Upper lobe of left lung (tissue), 6 donors: ENCODE measurements around the gene LRRC56. TPM values are rescaled to one million over a fixed set of nuclear protein-coding genes. Genes with fewer than 3 reads are reported as not detected.

ENCODE experiments used
- ATAC-seq, 2 donors: fragments of 200-7000 bp; cut with Tn5 transposase; one replicate each; pipeline ENCODE4 v1.9.1; 2022; ENCODE audit warnings: mild to moderate bottlenecking in 2 of 2, moderate library complexity in 2 of 2; ENCODE audit not compliant: low FRiP score in 2 of 2
- DNase-seq, 2 donors: peaks; one replicate each; pipeline ENCODE4 v3.0.0-alpha.2; 2019 to 2020
- H3K27ac ChIP-seq, 4 donors: fragments of 200-600 bp; sonication (generic); one replicate each; pipeline ENCODE4 v1.5.1; 2016 to 2019
- H3K27me3 ChIP-seq, 4 donors: fragments of 200-600 bp; sonication (generic); one replicate each; pipeline ENCODE4 v1.5.1; 2017 to 2019
- H3K36me3 ChIP-seq, 4 donors: fragments of 200-600 bp; sonication (generic); one replicate each; pipeline ENCODE4 v1.5.1; 2016 to 2019
- H3K4me1 ChIP-seq, 4 donors: fragments of 200-600 bp; sonication (generic); one replicate each; pipeline ENCODE4 v1.5.1; 2018 to 2019
- H3K4me3 ChIP-seq, 4 donors: fragments of 200-600 bp; sonication (generic); one replicate each; pipeline ENCODE4 v1.5.1; 2017 to 2019; ENCODE audit warnings: mild to moderate bottlenecking in 2 of 4, moderate library complexity in 1 of 4
- H3K9me3 ChIP-seq, 4 donors: fragments of 200-600 bp; sonication (generic); one replicate each; pipeline ENCODE4 v1.5.1; 2018 to 2019
- EP300 ChIP-seq, 4 donors: sonication (generic); formaldehyde crosslinking; IDR thresholded peaks; one replicate each; pipeline ENCODE4 v1.5.1; 2017; ENCODE audit warnings: antibody characterized with exemption in 4 of 4, control low read depth in 2 of 4
- POLR2A ChIP-seq, 4 donors: fragments of 450-650 bp; IDR thresholded peaks; one replicate each; pipeline ENCODE4 v1.5.1; 2016 to 2017; ENCODE audit warnings: antibody characterized with exemption in 4 of 4, mild to moderate bottlenecking in 2 of 4
- POLR2AphosphoS5 ChIP-seq, 2 donors: sonication (generic); formaldehyde crosslinking; IDR thresholded peaks; one replicate each; pipeline ENCODE4 v1.5.1; 2017; ENCODE audit warnings: antibody characterized with exemption in 2 of 2
- WGBS, 2 donors: methylation state at CpG; one replicate each; pipeline ENCODE4 v1.1.5; 2017 to 2018; 5-methylcytosine and 5-hydroxymethylcytosine counted together
- total RNA-seq, 6 donors: library from RNA; depleted of rRNA in 4 of 6; stranded (reverse); fragments of >200 nt in 4 of 6; gene quantifications; one replicate each; pipeline versions ENCODE4 v1.1.0 to v1.2.1, GENCODE V29; 2016 to 2021
- TF ChIP-seq, protein P1 (sequence below), 6 experiments: fragments of 450-650 bp in 4 of 6; fragments of 200-600 bp in 2 of 6; sonication (generic) in 2 of 6; IDR thresholded peaks; one replicate each; pipeline ENCODE4 v1.5.1; 2016 to 2019; ENCODE audit warnings: antibody characterized with exemption in 6 of 6
- donor health status: DM: no; HTN: no; CAD: no; lungs with moderate emphysema.
- donor health status: DM: no; HTN: yes; CAD: no; lungs with severe emphysema.

The LRRC56 gene
- total RNA-seq, 6 donors from 2014 or later, result 3.5 to 11.5 (median 5.8) TPM

DNA sequence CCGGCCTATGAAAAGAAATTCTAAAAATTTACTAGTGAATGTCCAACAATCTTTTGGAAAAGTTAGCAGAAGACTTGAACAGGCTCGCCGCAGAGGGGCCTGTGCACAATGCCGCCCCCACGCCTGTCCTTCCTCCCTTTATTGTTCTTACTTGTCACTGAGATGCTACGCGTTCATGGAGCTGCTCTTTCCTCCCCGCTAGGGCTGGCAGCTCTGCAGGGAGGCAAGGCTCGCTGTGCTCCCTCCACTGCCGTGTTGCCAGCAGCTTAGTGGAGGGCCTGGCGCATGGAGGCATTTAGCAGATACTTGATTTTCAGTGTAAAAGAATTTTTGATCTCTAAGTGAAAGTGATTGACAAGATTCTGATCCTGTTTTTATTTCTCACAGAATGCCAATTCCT is 53.7 kb downstream of the LRRC56 start:
- 76 to 82% methylated on average over 11 of the region's 11 CpGs for WGBS, 2 donors
- H3K36me3 ChIP-seq, result peaks cover 17 to 94% (median 82%) of the 10 kb centered on the region in 4 donors
- TF ChIP-seq POLR2AphosphoS5 (IDR thresholded peaks at IDR 0.05) (no peak), EP300 (IDR thresholded peaks at IDR 0.05) (no peak)
- ATAC-seq, result no peak
- H3K27ac ChIP-seq, result no peak overlapping the region
- H3K4me1 ChIP-seq, result peaks cover 0 to 11% (median 4%) of the 10 kb centered on the region in 4 donors
- H3K27me3 ChIP-seq, result no peaks in the 10 kb centered on the region
- DNase-seq, result no peak
- H3K4me3 ChIP-seq, result no peak overlapping the region
- H3K9me3 ChIP-seq, result no peaks in the 10 kb centered on the region

DNA sequence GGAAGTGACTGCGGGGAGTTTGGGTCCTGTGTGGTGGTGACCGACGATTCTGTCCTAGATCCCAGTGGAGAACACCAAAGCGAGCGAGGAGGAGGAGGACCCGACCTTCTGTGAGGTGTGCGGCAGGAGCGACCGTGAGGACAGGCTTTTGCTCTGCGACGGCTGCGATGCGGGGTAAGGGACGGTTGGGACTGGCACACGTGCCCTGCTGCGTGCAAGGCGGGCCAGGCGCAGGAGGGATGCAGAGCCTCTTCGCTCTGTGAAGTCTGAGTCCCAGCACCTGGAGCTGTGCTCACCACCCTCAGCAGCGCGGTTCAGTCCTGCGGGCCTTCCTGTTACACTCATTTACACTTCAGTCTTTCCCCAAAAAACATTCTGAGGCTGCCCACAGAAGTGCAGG is 55.2 kb downstream of the LRRC56 start:
- no peaks in the 10 kb centered on the region for H3K9me3 ChIP-seq
- H3K27ac ChIP-seq, result no peak overlapping the region
- ATAC-seq, result no peak
- H3K4me3 ChIP-seq, result no peak overlapping the region
- DNase-seq, result peak in 1 of 2 donors; percentile 77
- TF ChIP-seq POLR2A (IDR thresholded peaks at IDR 0.05) (no peak), POLR2AphosphoS5 (IDR thresholded peaks at IDR 0.05) (no peak), EP300 (IDR thresholded peaks at IDR 0.05) (no peak)
- TF ChIP-seq, protein P1, sequence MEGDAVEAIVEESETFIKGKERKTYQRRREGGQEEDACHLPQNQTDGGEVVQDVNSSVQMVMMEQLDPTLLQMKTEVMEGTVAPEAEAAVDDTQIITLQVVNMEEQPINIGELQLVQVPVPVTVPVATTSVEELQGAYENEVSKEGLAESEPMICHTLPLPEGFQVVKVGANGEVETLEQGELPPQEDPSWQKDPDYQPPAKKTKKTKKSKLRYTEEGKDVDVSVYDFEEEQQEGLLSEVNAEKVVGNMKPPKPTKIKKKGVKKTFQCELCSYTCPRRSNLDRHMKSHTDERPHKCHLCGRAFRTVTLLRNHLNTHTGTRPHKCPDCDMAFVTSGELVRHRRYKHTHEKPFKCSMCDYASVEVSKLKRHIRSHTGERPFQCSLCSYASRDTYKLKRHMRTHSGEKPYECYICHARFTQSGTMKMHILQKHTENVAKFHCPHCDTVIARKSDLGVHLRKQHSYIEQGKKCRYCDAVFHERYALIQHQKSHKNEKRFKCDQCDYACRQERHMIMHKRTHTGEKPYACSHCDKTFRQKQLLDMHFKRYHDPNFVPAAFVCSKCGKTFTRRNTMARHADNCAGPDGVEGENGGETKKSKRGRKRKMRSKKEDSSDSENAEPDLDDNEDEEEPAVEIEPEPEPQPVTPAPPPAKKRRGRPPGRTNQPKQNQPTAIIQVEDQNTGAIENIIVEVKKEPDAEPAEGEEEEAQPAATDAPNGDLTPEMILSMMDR (IDR thresholded peaks at IDR 0.05), result no peak
- H3K27me3 ChIP-seq, result no peaks in the 10 kb centered on the region
- WGBS, 2 donors, result 97 to 98% methylated on average over 22 of the region's 22 CpGs
- peaks cover 0 to 8% (median under 1%) of the 10 kb centered on the region in 4 donors for H3K4me1 ChIP-seq
- peaks cover 21 to 94% (median 84%) of the 10 kb centered on the region in 4 donors for H3K36me3 ChIP-seq

DNA sequence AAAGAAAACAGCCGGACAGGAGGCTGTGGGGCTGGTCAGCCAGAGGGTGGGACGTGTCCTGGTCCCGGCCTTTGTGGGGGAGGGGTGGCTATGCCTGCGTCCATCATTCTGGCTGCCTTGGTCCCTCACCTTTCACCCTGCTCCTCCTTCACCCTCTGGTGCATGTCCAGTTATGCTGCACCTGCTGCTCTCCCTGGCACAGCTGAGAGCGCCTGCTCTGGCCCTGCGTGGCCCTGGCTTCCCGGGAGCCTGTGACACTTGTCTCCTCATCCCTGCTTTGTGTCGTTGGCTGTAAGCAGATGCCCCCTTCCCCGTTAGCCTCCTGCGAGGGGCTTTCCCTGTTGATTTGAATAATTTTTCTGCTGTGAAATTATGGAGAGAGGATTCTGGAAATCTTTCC is 55.6 kb downstream of the LRRC56 start:
- Histone ChIP-seq H3K9me3 (no peaks in the 10 kb centered on the region), H3K4me3 (no peak overlapping the region), H3K27ac (no peak overlapping the region), H3K36me3 (peaks cover 23 to 94% (median 86%) of the 10 kb centered on the region in 4 donors), H3K27me3 (no peaks in the 10 kb centered on the region), H3K4me1 (peaks cover 0 to 4% (median 0%) of the 10 kb centered on the region in 4 donors)
- TF ChIP-seq POLR2A (IDR thresholded peaks at IDR 0.05) (no peak), EP300 (IDR thresholded peaks at IDR 0.05) (no peak)
- DNase-seq (peak in 1 of 2 donors; percentile 56), ATAC-seq (no peak)
- WGBS, 2 donors, result 89 to 93% methylated on average over 10 of the region's 10 CpGs

DNA sequence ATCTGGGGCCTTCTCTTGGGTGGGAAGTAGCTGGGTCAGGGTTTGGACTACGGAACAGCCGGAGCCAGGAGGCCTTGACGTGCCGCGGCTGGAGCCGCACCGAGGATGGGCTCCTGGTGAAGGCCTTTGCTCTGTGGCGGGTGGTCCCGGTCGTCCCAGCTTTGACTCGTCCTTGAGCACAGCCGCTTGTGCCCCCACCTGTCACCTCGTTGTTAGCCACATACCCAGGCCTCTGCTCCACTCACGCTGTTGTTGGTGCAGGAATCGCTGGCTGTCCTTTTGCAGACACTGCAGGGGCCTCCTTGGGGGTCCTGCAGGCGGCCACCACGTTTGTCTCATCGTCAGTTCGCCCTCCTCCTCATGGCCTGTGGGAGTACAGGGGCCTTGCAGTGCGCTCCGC is 56.0 kb downstream of the LRRC56 start:
- ATAC-seq, result no peak

DNA sequence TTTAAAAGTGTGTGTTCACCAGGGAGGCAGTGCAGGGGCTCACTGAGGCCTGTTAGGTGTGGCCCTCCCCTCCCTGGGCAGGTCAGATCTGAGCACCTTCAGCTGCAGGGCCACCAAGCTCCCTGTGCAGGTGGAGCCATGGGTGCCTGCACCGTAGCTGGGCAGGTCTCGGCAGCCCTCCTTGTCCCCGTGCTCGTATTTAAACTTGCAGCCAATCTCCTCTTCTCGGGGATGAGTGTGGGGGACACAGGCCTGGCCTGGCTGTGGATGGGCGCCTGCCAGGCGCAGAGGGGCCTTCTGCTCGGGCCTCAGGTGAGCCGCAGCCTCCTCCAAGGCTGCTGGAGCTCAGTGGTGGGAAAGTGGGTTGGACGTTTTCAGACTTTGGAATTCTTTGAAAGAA is 58.1 kb downstream of the LRRC56 start:
- ATAC-seq, result no peak
- TF ChIP-seq POLR2AphosphoS5 (IDR thresholded peaks at IDR 0.05) (no peak), EP300 (IDR thresholded peaks at IDR 0.05) (no peak), POLR2A (IDR thresholded peaks at IDR 0.05) (no peak)
- TF ChIP-seq, protein P1 (IDR thresholded peaks at IDR 0.05), result no peak
- Histone ChIP-seq H3K27ac (no peak overlapping the region), H3K36me3 (peaks cover 27 to 95% (median 91%) of the 10 kb centered on the region in 4 donors), H3K9me3 (no peaks in the 10 kb centered on the region), H3K4me1 (no peaks in the 10 kb centered on the region), H3K4me3 (no peak overlapping the region), H3K27me3 (no peaks in the 10 kb centered on the region)
- peak in 1 of 2 donors; percentile 52 for DNase-seq
- WGBS, 2 donors, result 94% methylated on average over 5 to 6 of the region's 10 CpGs

More for the DNA sequence above, 56.0 kb downstream of the LRRC56 start:
- Histone ChIP-seq H3K4me1 (no peaks in the 10 kb centered on the region), H3K36me3 (peaks cover 23 to 94% (median 86%) of the 10 kb centered on the region in 4 donors), H3K9me3 (no peaks in the 10 kb centered on the region), H3K27me3 (no peaks in the 10 kb centered on the region), H3K27ac (no peak overlapping the region), H3K4me3 (no peak overlapping the region)
- peak in 1 of 2 donors; percentile 63 for DNase-seq
- TF ChIP-seq EP300 (IDR thresholded peaks at IDR 0.05) (no peak), POLR2AphosphoS5 (IDR thresholded peaks at IDR 0.05) (no peak), POLR2A (IDR thresholded peaks at IDR 0.05) (no peak)
- TF ChIP-seq, protein P1 (IDR thresholded peaks at IDR 0.05), result no peak
- 90 to 95% methylated on average over 18 to 21 of the region's 21 CpGs for whole genome bisulfite sequencing, 2 donors

DNA sequence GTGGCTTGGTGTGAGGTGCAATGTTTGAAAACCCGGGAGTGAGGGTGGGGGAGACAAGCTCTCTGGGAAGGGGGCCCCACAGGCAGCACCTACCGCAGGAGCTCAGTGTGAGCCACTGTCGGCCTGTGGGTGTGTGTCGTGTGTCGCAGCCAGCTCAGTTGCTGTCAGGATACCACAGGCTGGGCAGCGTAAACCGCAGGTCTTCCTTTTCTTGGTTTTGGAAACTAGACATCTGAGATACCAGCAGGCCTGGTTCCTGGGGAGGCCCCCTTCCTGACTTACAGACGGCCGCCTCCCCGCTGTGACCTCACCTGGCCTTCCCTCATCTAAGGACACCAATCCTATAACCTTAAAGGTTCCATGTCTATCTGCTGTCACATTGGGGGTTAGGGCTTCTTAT is 59.0 kb downstream of the LRRC56 start:
- H3K27ac ChIP-seq, result no peak overlapping the region
- TF ChIP-seq POLR2A (IDR thresholded peaks at IDR 0.05) (no peak), EP300 (IDR thresholded peaks at IDR 0.05) (no peak), POLR2AphosphoS5 (IDR thresholded peaks at IDR 0.05) (no peak)
- TF ChIP-seq, protein P1 (IDR thresholded peaks at IDR 0.05), result no peak
- 79 to 84% methylated on average over 5 to 10 of the region's 10 CpGs for WGBS, 2 donors
- no peaks in the 10 kb centered on the region for H3K27me3 ChIP-seq
- no peaks in the 10 kb centered on the region for H3K9me3 ChIP-seq
- no peak for ATAC-seq
- no peaks in the 10 kb centered on the region for H3K4me1 ChIP-seq
- H3K4me3 ChIP-seq, result no peak overlapping the region
- DNase-seq, result no peak
- H3K36me3 ChIP-seq, result peaks cover 35 to 98% (median 92%) of the 10 kb centered on the region in 4 donors
